OCI-LY3 (cell line): ENCODE measurements around the gene LSM7.

Experiments
- H2AFZ ChIP-seq: fragments of 200-600, 300-600 bp; shearing (Covaris generic); 2 replicates; pipeline ENCODE4 v1.6.0; 2014; ENCODE audit warnings: antibody characterized with exemption, low read depth, low read length
- H3K27ac ChIP-seq: fragments of 200-600, 300-600 bp; sonication (generic); 2 replicates; pipeline ENCODE4 v1.5.1; 2014; ENCODE audit warnings: mild to moderate bottlenecking, low read length, moderate library complexity, mixed read lengths
- H3K27me3 ChIP-seq: fragments of 200-600, 300-600 bp; sonication (generic); 2 replicates; pipeline ENCODE4 v1.6.1; 2014; ENCODE audit warnings: low read depth, low read length, mixed read lengths
- H3K36me3 ChIP-seq: fragments of 200-600, 300-600 bp; sonication (generic); replicated peaks from 2 replicates; pipeline ENCODE3; 2014; ENCODE audit warnings: low read depth, low read length, mixed read lengths
- H3K4me1 ChIP-seq: fragments of 300-600, 200-600 bp; sonication (generic); 2 replicates; pipeline ENCODE4 v1.6.1; 2014; ENCODE audit warnings: low read length, mixed read lengths
- H3K4me2 ChIP-seq: fragments of 200-600, 300-600 bp; sonication (generic); 2 replicates; pipeline ENCODE4 v1.6.1; 2014; ENCODE audit warnings: low read length, mixed read lengths
- H3K4me3 ChIP-seq: fragments of 300-600, 200-600 bp; sonication (generic); 2 replicates; pipeline ENCODE4 v1.5.1; 2014; ENCODE audit warnings: antibody characterized with exemption, mild to moderate bottlenecking, low read length, moderate library complexity
- H3K79me2 ChIP-seq: fragments of 300-600, 200-600 bp; shearing (Covaris generic); 2 replicates; pipeline ENCODE4 v1.6.1; 2014; ENCODE audit warnings: mild to moderate bottlenecking, low read length, mixed read lengths
- H3K9ac ChIP-seq: fragments of 300-600, 200-600 bp; shearing (Covaris generic); 2 replicates; pipeline ENCODE4 v1.6.0; 2014; ENCODE audit warnings: mild to moderate bottlenecking, low read length, moderate library complexity
- H3K9me3 ChIP-seq: fragments of 200-600, 300-600 bp; shearing (Covaris generic); 2 replicates; pipeline ENCODE4 v1.6.1; 2014; ENCODE audit warnings: low read length, mixed read lengths; ENCODE audit not compliant: insufficient read depth
- H4K20me1 ChIP-seq: fragments of 200-600, 300-600 bp; sonication (generic); 2 replicates; pipeline ENCODE4 v1.6.1; 2016; ENCODE audit warnings: low read length, mixed read lengths; ENCODE audit not compliant: insufficient read depth
- CTCF ChIP-seq: fragments of 200-600, 300-600 bp; sonication (generic); IDR thresholded peaks from 2 replicates; pipeline ENCODE4 v1.5.1; 2014; ENCODE audit warnings: antibody characterized with exemption, low read length, low read depth
- EZH2phosphoT487 ChIP-seq: fragments of 200-600 bp; shearing (Covaris generic); IDR thresholded peaks from 2 replicates; pipeline ENCODE4 v1.6.1; 2018; ENCODE audit warnings: antibody characterized with exemption, mixed run types, low read depth

The LSM7 gene

DNA sequence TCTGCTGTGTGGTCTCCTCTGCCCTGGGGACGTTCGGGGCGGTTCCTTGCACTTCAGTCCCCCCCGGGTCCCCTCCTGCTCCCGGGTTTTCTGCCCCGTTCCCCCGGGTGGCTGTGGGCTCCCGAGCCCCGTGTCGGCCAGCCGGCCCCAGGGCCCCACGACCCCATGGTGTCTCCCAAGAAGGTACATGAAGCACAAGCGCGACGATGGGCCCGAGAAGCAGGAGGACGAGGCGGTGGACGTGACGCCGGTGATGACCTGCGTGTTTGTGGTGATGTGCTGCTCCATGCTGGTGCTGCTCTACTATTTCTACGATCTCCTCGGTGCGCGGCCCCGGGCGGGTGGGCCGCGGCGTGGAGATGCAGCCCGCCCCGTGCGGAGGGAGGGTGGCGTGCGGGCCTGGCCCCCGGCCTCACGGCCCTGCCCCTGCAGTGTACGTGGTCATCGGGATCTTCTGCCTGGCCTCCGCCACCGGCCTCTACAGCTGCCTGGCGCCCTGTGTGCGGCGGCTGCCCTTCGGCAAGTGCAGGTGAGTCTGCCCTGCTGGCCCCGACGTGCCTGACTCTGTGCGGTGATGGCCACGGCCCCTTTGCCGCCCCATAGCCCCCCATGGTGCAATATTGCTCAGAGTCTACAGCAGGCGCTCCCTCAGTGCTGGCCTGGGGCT, 11.4 kb upstream of the LSM7 start:
- 0 out of 2 replicates have a peak, but pooled peaks cover 7% of the 10 kb centered on the region for H4K20me1 ChIP-seq

GRCh38 chr19:2338751-2339643, 10.6 kb upstream of the LSM7 start:
- Histone ChIP-seq H3K79me2 (peaks cover 30% of the 10 kb centered on the region), H3K36me3 (peaks cover 18% of the 10 kb centered on the region), H4K20me1 (0 out of 2 replicates have a peak, but pooled peaks cover 7% of the 10 kb centered on the region), H3K27me3 (no peaks in the 10 kb centered on the region), H2AFZ (no peak overlapping the region), H3K9ac (no peak overlapping the region), H3K4me3 (no peak overlapping the region), H3K27ac (no peak overlapping the region), H3K9me3 (no peaks in the 10 kb centered on the region; the same call in 1 of the 2 replicates), H3K4me2 (no peak overlapping the region), H3K4me1 (no peaks in the 10 kb centered on the region)
- TF ChIP-seq CTCF (no peak), EZH2phosphoT487 (no peak)

More for the DNA sequence above, 11.4 kb upstream of the LSM7 start:
- no peaks in the 10 kb centered on the region for H3K27me3 ChIP-seq
- H3K79me2 ChIP-seq = peaks cover 22% of the 10 kb centered on the region
- H3K9ac ChIP-seq = no peak overlapping the region
- no peak overlapping the region for H3K4me2 ChIP-seq
- peaks cover 10% of the 10 kb centered on the region for H3K36me3 ChIP-seq
- no peak overlapping the region for H3K27ac ChIP-seq
- TF ChIP-seq CTCF = no peak
- no peak for TF ChIP-seq EZH2phosphoT487
- no peaks in the 10 kb centered on the region; the same call in 1 of the 2 replicates for H3K9me3 ChIP-seq
- H3K4me3 ChIP-seq = no peak overlapping the region
- H3K4me1 ChIP-seq = no peaks in the 10 kb centered on the region
- H2AFZ ChIP-seq = no peak overlapping the region

- Histone ChIP-seq H3K9me3 (no peaks in the 10 kb centered on the region; the same call in 1 of the 2 replicates), H4K20me1 (peaks cover 14% of the 10 kb centered on the region; the same call in 1 of the 2 replicates), H3K27me3 (no peaks in the 10 kb centered on the region), H3K9ac (no peak overlapping the region), H3K4me1 (no peaks in the 10 kb centered on the region), H3K79me2 (peaks cover 38% of the 10 kb centered on the region), H3K4me3 (no peak overlapping the region), H3K4me2 (no peak overlapping the region), H3K27ac (no peak overlapping the region), H2AFZ (no peak overlapping the region), H3K36me3 (peaks cover 18% of the 10 kb centered on the region)
- TF ChIP-seq EZH2phosphoT487 (no peak), CTCF (no peak)
Observed at GRCh38 chr19:2338055-2338615, 9.7 kb upstream of the LSM7 start.

GRCh38 chr19:2337329-2337707, 8.9 kb upstream of the LSM7 start:
- H3K9ac ChIP-seq = no peak overlapping the region
- TF ChIP-seq CTCF = no peak
- TF ChIP-seq EZH2phosphoT487 = no peak
- no peaks in the 10 kb centered on the region for H3K27me3 ChIP-seq
- no peaks in the 10 kb centered on the region; the same call in 1 of the 2 replicates for H3K9me3 ChIP-seq
- H3K4me3 ChIP-seq = no peak overlapping the region
- no peak overlapping the region for H2AFZ ChIP-seq
- H3K27ac ChIP-seq = no peak overlapping the region
- peaks cover 18% of the 10 kb centered on the region; the same call in 1 of the 2 replicates for H4K20me1 ChIP-seq
- H3K4me1 ChIP-seq = peaks cover 5% of the 10 kb centered on the region
- H3K4me2 ChIP-seq = no peak overlapping the region
- H3K36me3 ChIP-seq = peaks cover 18% of the 10 kb centered on the region
- peaks cover 46% of the 10 kb centered on the region for H3K79me2 ChIP-seq
